ENCODE data around the gene MPI. TPM values are rescaled to one million over a fixed set of nuclear protein-coding genes. Genes with fewer than 3 reads are reported as not detected.

The MPI gene
- total RNA-seq, 6 experiments from 2014 or later, result 23.5 to 69.7 (median 40.8) TPM

GRCh38 chr15:74865316-74865715, 24.5 kb upstream of the MPI start:
- no peak for ATAC-seq
- intact Hi-C loops (cut with DNase I), result no loop called here

GRCh38 chr15:74866090-74866489, 23.8 kb upstream of the MPI start:
- TF ChIP-seq POLR2A (IDR thresholded peaks at IDR 0.05) (no peak), CTCF (IDR thresholded peaks at IDR 0.05) (no peak)
- Histone ChIP-seq H3K4me1 (peaks cover 0 to 52% (median 18%) of the 10 kb centered on the region in 4 donors), H3K27me3 (no peaks in the 10 kb centered on the region), H3K36me3 (no peaks in the 10 kb centered on the region), H3K4me3 (no peak overlapping the region), H3K9me3 (no peaks in the 10 kb centered on the region), H3K27ac (no peak overlapping the region)
- DNase-seq (no peak), ATAC-seq (no peak)
- 80% methylated on average over 2 of the region's 6 CpGs for WGBS (ENCODE audit: insufficient coverage, low coverage, low lambda C conversion rate, missing lambda C conversion rate)
- intact Hi-C loops (cut with DNase I), result no loop called here

More at GRCh38 chr15:74865316-74865715, 24.5 kb upstream of the MPI start:
- Histone ChIP-seq H3K4me3 (no peak overlapping the region), H3K36me3 (no peaks in the 10 kb centered on the region), H3K9me3 (no peaks in the 10 kb centered on the region), H3K27me3 (no peaks in the 10 kb centered on the region), H3K4me1 (peaks cover 0 to 44% (median 14%) of the 10 kb centered on the region in 4 donors), H3K27ac (no peak overlapping the region)
- WGBS (ENCODE audit: insufficient coverage, low coverage, low lambda C conversion rate, missing lambda C conversion rate), result 93% methylated on average over 2 of the region's 2 CpGs
- DNase-seq, result no peak
- TF ChIP-seq POLR2A (IDR thresholded peaks at IDR 0.05), result no peak
- no peak for TF ChIP-seq CTCF (IDR thresholded peaks at IDR 0.05)

GRCh38 chr15:74867466-74868038, 22.3 kb upstream of the MPI start:
- Histone ChIP-seq H3K27ac (peak overlapping the region in 1 of 3 donors; percentile 26), H3K27me3 (no peaks in the 10 kb centered on the region), H3K4me1 (peaks cover 0 to 63% (median 19%) of the 10 kb centered on the region in 4 donors), H3K36me3 (no peaks in the 10 kb centered on the region), H3K9me3 (no peaks in the 10 kb centered on the region), H3K4me3 (no peak overlapping the region)
- intact Hi-C loops (cut with DNase I), result no loop called here
- 20% methylated on average over 1 of the region's 1 CpG for WGBS (ENCODE audit: insufficient coverage, low coverage, low lambda C conversion rate, missing lambda C conversion rate)
- peak in 1 of 4 donors; percentile 9 for ATAC-seq
- TF ChIP-seq CTCF (IDR thresholded peaks at IDR 0.05), result no peak
- TF ChIP-seq POLR2A (IDR thresholded peaks at IDR 0.05), result no peak
- no peak for DNase-seq

- H3K4me3 ChIP-seq, result no peak overlapping the region
- H3K4me1 ChIP-seq, result peaks cover 0 to 63% (median 19%) of the 10 kb centered on the region in 4 donors
- TF ChIP-seq CTCF (IDR thresholded peaks at IDR 0.05) (no peak), POLR2A (IDR thresholded peaks at IDR 0.05) (no peak)
- H3K9me3 ChIP-seq, result no peaks in the 10 kb centered on the region
- no peaks in the 10 kb centered on the region for H3K36me3 ChIP-seq
- ATAC-seq, result peak in 1 of 4 donors; percentile 4
- peak overlapping the region in 1 of 3 donors; percentile 43 for H3K27ac ChIP-seq
- 51% methylated on average over 6 of the region's 6 CpGs for WGBS (ENCODE audit: insufficient coverage, low coverage, low lambda C conversion rate, missing lambda C conversion rate)
- no peaks in the 10 kb centered on the region for H3K27me3 ChIP-seq
- DNase-seq, result no peak
- intact Hi-C loops (cut with DNase I), result no loop called here
Measured at GRCh38 chr15:74868059-74868458, 21.8 kb upstream of the MPI start.

GRCh38 chr15:74869372-74869725, 20.5 kb upstream of the MPI start:
- TF ChIP-seq POLR2A (IDR thresholded peaks at IDR 0.05) (no peak), CTCF (IDR thresholded peaks at IDR 0.05) (no peak)
- Histone ChIP-seq H3K4me3 (no peak overlapping the region), H3K27ac (peak overlapping the region in 1 of 3 donors; percentile 42), H3K36me3 (no peaks in the 10 kb centered on the region), H3K9me3 (no peaks in the 10 kb centered on the region), H3K27me3 (no peaks in the 10 kb centered on the region), H3K4me1 (peaks cover 0 to 71% (median 19%) of the 10 kb centered on the region in 4 donors)
- ATAC-seq (no peak), DNase-seq (no peak)
- intact Hi-C loops (cut with DNase I), result no loop called here

Measured in right lobe of liver (tissue), 6 donors.